ENCODE measurements around the gene LNX1. TPM values are rescaled to one million over a fixed set of nuclear protein-coding genes. Genes with fewer than 3 reads are reported as not detected.

The LNX1 gene
- total RNA-seq, 6 experiments from 2014 or later: 0.05 to 0.18 (median 0.07) TPM; not detected in 1

DNA sequence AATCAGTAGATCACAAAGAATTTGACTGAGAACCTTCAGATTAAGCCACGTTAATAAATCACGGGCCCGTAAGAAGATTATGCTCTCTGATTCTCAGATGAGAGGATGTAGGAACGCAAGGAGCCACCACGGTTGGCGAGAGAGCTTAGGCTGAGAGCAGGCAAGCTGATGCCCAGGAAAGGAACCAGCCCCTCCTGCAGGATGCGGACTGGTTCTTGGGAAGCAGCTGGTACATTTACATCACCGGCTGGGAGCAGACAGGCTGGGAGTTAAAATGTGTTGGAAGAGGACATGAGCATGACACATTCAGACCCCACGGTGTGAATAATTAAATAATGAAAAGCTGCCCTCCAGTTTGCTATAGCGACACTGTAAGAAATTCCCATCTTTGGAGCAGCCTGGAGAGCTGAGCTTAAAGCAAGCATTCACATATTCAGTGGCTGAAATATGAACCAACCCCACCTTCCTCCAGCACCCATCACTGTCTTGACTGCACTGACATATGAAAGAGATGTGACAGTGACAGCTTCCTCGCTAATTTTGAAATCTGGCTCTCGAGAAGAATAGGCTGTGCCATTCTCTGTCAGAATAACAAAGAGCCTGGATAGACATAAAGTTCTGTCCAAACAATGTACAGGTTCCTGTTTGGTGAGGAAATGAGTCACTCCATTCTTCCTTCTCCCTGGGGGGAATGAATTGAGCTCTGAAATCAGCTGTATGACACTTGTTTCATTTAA, 33.1 kb downstream of the LNX1 start:
- Mint-ChIP-seq H3K27ac (peak overlapping the region; percentile 61), H3K9me3 (no peaks in the 10 kb centered on the region), H3K4me1 (ENCODE audit: low read depth) (peaks cover 22% of the 10 kb centered on the region), H3K4me3 (peak overlapping the region; percentile 37; the same call in 1 of the 2 replicates), H3K27me3 (ENCODE audit: insufficient read depth) (no peaks in the 10 kb centered on the region), H3K36me3 (ENCODE audit: low read depth) (no peaks in the 10 kb centered on the region)
- no peak for DNase-seq
- TF ChIP-seq, protein P1, sequence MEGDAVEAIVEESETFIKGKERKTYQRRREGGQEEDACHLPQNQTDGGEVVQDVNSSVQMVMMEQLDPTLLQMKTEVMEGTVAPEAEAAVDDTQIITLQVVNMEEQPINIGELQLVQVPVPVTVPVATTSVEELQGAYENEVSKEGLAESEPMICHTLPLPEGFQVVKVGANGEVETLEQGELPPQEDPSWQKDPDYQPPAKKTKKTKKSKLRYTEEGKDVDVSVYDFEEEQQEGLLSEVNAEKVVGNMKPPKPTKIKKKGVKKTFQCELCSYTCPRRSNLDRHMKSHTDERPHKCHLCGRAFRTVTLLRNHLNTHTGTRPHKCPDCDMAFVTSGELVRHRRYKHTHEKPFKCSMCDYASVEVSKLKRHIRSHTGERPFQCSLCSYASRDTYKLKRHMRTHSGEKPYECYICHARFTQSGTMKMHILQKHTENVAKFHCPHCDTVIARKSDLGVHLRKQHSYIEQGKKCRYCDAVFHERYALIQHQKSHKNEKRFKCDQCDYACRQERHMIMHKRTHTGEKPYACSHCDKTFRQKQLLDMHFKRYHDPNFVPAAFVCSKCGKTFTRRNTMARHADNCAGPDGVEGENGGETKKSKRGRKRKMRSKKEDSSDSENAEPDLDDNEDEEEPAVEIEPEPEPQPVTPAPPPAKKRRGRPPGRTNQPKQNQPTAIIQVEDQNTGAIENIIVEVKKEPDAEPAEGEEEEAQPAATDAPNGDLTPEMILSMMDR (IDR thresholded peaks at IDR 0.05): no peak

DNA sequence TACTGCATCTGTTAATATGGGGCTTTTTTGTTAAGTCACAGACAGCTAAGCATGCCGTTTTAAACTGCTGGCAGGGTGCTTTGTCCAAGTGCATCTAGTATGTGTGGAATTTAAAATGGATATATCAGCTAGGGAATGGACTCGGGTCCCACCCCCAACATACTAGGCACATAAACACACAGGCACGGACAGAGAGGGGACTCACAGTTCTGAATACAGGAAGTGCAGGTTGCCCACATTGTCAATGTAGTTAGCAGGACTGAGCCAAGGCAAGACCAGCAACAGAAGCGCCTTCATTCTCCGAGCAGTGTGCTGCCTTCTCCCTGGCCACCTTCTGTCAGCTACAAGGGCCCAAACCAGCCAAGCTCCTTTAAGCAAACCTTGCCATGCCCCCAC, 33.6 kb downstream of the LNX1 start:
- H3K36me3 Mint-ChIP-seq (ENCODE audit: low read depth): no peaks in the 10 kb centered on the region
- DNase-seq: no peak
- no peak overlapping the region for H3K27ac Mint-ChIP-seq
- H3K27me3 Mint-ChIP-seq (ENCODE audit: insufficient read depth): no peaks in the 10 kb centered on the region
- no peak overlapping the region for H3K4me3 Mint-ChIP-seq
- peaks cover 27% of the 10 kb centered on the region for H3K4me1 Mint-ChIP-seq (ENCODE audit: low read depth)
- no peaks in the 10 kb centered on the region for H3K9me3 Mint-ChIP-seq
- TF ChIP-seq, protein P1 (IDR thresholded peaks at IDR 0.05): no peak

DNA sequence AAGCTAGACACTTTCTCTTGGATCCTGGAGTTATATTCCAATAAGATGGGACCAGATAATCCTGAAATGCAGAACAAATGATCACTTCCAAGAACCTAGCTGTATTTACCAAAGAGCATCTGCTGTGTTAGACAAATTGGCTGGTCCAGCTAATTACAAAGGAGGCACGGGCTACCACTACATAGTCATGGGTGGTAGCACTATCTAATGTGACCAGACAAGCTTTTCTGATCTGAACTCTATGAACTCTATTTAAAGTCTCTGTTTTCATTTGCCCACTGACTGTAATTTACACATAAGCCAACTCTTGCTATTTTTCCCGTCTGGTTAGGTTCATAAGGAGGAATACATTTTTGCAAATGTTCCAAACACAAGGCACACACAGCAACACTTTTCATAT, 34.6 kb downstream of the LNX1 start:
- H3K27ac Mint-ChIP-seq: no peak overlapping the region

DNA sequence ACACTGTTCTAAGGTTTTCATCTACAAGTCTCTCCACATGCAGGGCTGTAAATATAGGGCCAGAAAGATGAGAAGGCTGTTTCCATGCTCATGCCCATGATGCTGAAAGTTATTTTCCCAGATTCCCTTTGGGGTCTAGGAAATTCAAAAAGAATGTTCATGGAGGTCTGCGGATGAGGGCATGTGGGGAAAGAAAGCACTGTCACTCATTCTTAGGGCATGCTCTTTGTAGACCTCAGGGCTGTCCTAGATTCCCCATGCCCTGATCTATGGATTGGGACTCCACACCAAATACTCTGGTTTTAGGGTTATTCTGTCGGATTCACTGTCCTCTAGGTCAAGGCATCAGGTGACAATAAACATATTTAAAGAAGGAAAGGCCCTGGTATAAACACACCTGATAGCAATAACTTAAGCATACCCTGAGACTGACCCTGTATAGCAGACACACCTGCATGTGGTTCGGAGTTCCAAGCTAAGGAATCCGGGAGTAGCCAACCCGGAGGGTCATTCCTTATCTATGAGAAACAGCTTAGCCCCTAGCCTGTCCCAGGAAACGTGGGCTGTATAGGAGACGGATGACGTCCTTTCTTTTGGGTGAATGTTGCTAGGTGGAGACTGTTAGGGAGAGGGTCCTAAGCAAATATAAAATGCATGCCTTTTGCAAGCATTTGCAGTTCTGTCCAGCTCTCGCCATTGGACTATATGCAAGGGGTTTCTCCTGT, 37.6 kb downstream of the LNX1 start:
- H3K27me3 Mint-ChIP-seq (ENCODE audit: insufficient read depth): no peaks in the 10 kb centered on the region
- H3K4me3 Mint-ChIP-seq: no peak overlapping the region
- no peak for DNase-seq
- H3K4me1 Mint-ChIP-seq (ENCODE audit: low read depth): peaks cover 29% of the 10 kb centered on the region
- no peaks in the 10 kb centered on the region for H3K9me3 Mint-ChIP-seq
- TF ChIP-seq, protein P1 (IDR thresholded peaks at IDR 0.05): no peak
- peaks cover 5% of the 10 kb centered on the region; the same call in 1 of the 2 replicates for H3K36me3 Mint-ChIP-seq (ENCODE audit: low read depth)
- H3K27ac Mint-ChIP-seq: no peak overlapping the region

More for the DNA sequence above, 34.6 kb downstream of the LNX1 start:
- no peaks in the 10 kb centered on the region for H3K27me3 Mint-ChIP-seq (ENCODE audit: insufficient read depth)
- no peaks in the 10 kb centered on the region for H3K36me3 Mint-ChIP-seq (ENCODE audit: low read depth)
- no peak overlapping the region for H3K4me3 Mint-ChIP-seq
- no peak for DNase-seq
- H3K4me1 Mint-ChIP-seq (ENCODE audit: low read depth): peaks cover 34% of the 10 kb centered on the region
- H3K9me3 Mint-ChIP-seq: no peaks in the 10 kb centered on the region
- TF ChIP-seq, protein P1 (IDR thresholded peaks at IDR 0.05): no peak

DNA sequence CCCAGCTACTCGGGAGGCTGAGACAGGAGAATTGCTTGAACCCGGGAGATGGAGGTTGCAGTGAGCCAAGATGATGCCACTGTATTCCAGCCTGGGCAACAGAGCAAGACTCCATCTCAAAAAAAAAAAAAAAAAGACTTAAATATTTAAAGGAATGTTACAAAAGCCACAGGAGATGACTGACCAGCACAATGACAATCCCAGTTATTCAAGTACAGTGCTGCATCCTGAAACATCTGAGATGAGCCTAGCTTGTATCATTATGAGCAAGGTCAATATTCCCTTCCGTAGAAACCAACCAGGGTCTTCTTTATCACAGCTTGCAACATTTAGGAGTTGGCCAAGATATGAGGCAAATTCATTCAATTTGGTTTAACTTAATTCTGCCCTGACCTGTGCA, 38.6 kb downstream of the LNX1 start:
- Mint-ChIP-seq H3K27ac (no peak overlapping the region), H3K9me3 (no peaks in the 10 kb centered on the region), H3K4me1 (ENCODE audit: low read depth) (peaks cover 24% of the 10 kb centered on the region), H3K27me3 (ENCODE audit: insufficient read depth) (peaks cover 2% of the 10 kb centered on the region), H3K36me3 (ENCODE audit: low read depth) (peaks cover 5% of the 10 kb centered on the region; the same call in 1 of the 2 replicates), H3K4me3 (no peak overlapping the region)
- DNase-seq: no peak
- TF ChIP-seq, protein P1 (IDR thresholded peaks at IDR 0.05): no peak

All from HFFc6 (cell line).